GM18517 (cell line): ENCODE results near the gene ABCC1.

Experiments
- ATAC-seq: cut with Tn5 transposase; IDR thresholded peaks from one replicate; pipeline ENCODE4 v1.9.1; 2021; ENCODE audit warnings: mild to moderate bottlenecking, moderate library complexity; ENCODE audit not compliant: unreplicated experiment

Gene ABCC1

GRCh38 chr16:16016388-16016964, 67.1 kb downstream of the ABCC1 start:
- ATAC-seq, result no peak

DNA sequence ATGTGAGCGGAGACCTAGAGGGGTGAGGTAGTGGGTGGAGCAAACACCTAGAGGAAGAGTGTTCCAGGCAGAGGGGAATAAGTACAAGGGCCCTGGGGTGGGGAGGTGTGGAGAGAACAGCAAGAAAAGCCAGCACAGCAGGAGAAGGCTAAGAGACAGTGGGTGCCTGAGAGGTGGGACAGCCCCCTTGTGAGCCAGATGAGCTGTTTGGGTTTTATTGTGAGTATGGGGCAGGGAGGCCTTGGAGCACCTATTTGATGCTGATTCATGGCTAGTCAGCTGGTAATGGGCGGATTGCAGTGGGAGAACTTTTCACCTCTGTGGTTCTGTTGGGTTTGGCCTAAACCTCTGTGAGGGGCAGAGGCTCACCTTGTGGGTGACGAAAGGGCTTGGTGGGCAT, 68.4 kb downstream of the ABCC1 start:
- ATAC-seq, result no peak

DNA sequence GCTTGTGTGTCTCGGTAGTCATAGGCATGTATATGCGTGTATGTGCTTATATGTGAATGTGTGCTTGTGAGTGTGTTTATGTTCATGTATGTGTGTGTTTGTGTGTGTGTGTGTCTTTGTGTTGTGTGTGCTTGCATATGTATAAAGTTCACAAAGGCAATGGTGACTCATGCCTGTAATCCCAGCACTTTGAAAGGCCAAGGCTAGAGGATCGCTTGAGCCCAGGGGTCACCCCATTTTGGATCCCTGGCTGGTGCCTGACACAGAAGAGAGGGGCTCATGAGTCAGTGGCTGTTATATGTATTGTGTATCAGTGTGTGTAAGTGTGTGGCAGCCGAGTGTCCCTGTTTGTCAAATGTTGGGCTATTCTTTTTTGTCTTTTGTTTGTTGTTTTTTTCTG, 69.3 kb downstream of the ABCC1 start:
- ATAC-seq, result no peak

GRCh38 chr16:16019488-16019887, 70.1 kb downstream of the ABCC1 start:
- no peak for ATAC-seq

- no peak for ATAC-seq
These were observed 70.9 kb downstream of the ABCC1 start for GRCh38 chr16:16020291-16020690.

GRCh38 chr16:16021020-16021419, 71.6 kb downstream of the ABCC1 start:
- no peak for ATAC-seq

- ATAC-seq, result no peak
These were observed 72.2 kb downstream of the ABCC1 start for GRCh38 chr16:16021646-16021987.

GRCh38 chr16:16021988-16022682, 72.7 kb downstream of the ABCC1 start:
- ATAC-seq, result no peak

GRCh38 chr16:16022683-16023064, 73.3 kb downstream of the ABCC1 start:
- no peak for ATAC-seq

DNA sequence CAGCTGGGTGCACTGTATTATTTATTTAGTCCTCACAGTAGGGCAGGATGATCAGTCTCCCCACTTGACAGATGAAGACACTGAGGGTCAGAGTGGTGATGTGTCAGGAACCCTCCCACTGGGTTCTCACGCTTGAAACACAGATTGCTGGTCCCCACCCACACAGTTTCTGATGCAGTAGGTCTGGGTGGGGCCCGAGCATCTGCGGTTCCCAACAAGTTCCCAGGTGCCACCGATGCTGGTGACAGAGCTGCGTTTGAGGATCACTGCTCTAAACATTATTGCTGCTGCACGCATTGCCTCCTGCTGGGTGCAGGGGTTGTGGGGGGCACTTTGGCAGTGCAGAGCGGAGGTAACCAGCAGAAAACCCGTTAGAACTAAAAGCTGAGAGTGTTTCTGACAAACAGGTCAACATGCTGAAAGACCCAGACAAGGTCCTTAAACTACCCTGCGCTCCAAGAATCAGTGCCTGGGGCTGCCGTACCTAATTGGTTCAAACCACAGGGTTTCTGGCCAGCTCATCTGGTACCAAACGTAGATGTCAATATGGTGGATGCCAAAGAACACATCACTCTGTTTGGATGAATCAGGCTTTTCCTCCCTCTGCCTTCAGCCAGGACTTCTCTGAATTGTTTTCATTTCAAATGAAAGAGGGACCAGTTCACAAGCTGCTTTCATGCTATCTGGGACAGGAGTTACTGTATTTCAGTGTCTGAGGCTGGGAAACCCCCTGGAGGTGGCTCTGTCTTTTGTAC, 76.0 kb downstream of the ABCC1 start:
- no peak for ATAC-seq

- ATAC-seq, result no peak
These were observed 78.4 kb downstream of the ABCC1 start for GRCh38 chr16:16027728-16028310.

GRCh38 chr16:16028311-16028999, 79.0 kb downstream of the ABCC1 start:
- no peak for ATAC-seq

DNA sequence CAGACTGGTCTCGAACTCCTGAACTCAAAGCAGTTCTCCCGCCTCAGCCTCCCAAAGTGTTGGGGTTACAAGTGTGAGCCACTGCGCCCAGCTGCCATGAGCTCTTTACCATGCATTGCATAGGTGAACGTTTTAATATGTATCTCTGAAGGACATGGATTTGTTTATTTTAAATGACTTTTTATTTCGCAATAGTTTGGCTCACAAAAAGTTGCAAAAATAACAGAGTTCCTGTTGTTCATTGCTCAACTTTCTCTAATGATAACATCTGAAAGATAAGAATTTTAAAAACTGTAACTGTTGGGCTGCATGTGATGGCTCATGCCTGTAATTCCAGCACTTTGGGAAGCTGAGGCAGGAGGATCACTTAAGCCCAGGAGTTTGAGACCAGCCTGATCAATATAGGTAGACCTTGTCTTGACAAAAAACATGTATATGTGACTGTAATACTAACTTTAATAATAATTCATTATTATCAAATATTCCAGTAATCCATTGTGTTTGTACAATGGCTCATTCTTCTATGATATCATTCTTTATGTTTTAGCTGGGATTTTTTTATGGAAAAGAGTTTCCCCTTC, 80.1 kb downstream of the ABCC1 start:
- no peak for ATAC-seq

DNA sequence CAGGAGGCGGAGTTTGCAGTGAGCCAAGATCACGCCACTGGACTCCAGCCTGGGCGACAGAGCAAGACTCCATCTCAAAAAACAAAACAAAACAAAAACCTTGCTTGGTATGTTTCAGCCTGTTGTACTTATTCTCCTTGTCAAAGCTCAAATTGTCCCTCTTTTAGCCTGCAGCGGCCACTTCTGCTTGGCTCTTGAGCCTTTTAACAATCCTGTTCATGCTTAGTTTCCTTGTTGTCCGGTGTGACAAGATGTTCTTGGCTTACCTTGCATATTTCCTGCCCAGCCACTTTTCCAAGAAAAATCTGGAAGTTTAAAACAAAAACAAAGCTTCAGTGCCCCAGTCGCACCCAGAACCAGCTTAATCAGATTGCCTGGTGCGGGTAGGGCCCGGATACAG, 81.0 kb downstream of the ABCC1 start:
- no peak for ATAC-seq

DNA sequence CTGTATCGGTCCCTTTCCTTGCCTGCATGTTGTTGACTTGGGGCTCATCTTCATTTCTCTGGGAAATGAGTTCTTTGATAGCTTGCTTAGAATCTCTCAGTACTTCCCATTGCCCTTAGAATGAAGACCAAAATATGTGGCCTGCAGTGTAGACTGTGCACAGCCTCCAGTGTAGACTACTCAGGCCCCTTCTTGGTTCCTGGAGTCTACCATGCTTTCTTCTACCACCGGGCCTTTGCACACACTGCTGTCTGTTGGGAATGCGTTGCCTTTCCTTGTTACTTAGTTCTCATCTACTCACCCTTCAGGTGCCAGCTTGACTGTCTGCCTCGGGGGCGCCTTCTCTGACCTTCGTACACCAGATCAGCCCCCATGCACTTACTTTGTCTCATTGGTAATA, 82.0 kb downstream of the ABCC1 start:
- ATAC-seq, result no peak

- ATAC-seq, result no peak
These were observed 83.0 kb downstream of the ABCC1 start for GRCh38 chr16:16032271-16032979.

DNA sequence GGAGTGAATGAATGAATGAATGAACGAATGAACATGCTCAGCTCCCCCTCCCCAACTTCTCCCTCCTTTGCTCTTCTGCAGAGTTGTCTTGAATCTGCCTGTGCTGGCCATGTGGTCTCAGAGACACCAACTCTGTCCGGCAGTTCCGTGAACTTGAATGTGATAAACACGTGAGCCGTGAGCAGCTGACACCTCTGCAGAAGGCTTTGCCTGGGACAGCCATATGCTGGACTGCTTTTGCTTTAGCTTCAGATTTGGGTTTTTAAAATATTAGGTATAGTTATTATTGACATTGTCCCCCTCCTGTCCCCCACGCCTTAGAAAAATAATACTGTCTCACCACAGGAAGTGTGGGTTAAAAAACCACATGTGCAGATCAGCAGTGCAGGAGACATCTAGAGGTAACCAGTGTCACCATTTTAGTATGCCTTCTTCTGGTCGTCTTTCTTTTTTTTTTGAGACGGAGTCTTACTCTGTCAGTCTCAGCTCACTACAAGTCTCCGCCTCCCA, 83.8 kb downstream of the ABCC1 start:
- ATAC-seq, result no peak

GRCh38 chr16:16036359-16036792, 87.0 kb downstream of the ABCC1 start:
- no peak for ATAC-seq

DNA sequence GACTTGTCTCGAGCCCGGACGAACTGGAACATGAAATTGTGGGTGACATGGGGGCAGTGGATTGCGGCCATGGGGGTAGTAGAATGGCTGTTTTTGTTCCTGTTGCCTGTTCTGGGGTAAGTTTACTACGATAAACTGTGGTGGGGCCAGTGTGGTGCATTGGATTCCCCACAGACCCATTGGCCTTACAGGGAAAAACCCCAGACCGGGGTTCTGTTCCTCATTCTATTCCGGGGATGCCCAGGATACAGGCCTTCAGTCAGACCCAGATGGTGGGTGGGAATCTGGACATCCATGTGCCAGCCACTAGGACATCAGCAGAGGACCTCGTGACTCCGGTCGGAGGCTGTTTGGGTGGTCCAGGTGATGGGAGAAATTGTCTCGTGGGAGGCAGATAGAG, 88.1 kb downstream of the ABCC1 start:
- no peak for ATAC-seq

DNA sequence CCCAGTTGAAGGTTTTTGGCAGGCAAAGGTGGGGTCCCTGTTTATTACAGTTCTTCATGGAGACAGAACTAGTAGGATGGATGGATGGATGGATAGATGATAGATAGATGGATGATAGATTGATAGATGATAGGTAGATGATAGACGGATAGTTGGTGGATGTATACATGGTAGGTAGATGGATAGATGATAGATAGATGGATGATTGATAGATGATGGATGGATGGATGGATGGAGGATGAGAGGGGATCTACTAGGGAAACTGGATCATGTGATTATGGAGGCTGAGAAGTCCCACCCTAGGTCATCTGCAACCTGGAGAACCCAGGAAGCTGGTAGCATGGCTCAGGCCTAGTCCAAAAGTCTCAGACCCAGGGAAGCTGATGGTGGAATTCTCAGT, 88.6 kb downstream of the ABCC1 start:
- no peak for ATAC-seq
